Iris pigment epithelial cell (primary cell): ENCODE measurements around the gene GPHB5.
"Not testable (repeated sequence)": the region's sequence is repeated elsewhere in the genome, so short reads cannot be mapped to it uniquely, and the experiment has no call there.

Experiments used
- DNase-seq: peaks from one replicate; pipeline ENCODE4 v3.0.0-alpha.2; 2011; ENCODE audit warnings: low read depth

Gene GPHB5, protein sequence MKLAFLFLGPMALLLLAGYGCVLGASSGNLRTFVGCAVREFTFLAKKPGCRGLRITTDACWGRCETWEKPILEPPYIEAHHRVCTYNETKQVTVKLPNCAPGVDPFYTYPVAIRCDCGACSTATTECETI

DNA sequence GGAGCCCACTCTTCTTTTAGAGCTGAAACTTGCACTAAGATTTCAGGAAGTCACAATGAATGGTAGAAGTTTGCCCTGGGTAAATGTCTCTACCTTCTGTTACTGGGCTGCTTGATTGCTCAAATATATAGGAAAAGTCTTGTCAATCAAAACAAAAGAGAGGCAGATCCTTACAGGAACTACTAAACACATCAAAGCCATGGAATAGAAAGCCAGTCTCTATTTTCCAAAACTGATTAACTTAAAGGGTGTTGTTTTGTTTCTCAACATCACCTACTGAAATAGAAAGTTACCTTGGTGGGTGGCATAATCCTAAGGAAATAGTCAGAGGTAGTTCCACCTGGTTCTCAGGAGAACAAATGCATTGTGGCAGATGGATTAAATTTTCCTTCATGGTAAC, at the start of gene GPHB5:
TSS of gene GPHB5 (minus strand) at position 101 of the 400 bp plus-strand sequence. CDS start 1,086 bp downstream, outside the sequence.
- DNase-seq = no peak

DNA sequence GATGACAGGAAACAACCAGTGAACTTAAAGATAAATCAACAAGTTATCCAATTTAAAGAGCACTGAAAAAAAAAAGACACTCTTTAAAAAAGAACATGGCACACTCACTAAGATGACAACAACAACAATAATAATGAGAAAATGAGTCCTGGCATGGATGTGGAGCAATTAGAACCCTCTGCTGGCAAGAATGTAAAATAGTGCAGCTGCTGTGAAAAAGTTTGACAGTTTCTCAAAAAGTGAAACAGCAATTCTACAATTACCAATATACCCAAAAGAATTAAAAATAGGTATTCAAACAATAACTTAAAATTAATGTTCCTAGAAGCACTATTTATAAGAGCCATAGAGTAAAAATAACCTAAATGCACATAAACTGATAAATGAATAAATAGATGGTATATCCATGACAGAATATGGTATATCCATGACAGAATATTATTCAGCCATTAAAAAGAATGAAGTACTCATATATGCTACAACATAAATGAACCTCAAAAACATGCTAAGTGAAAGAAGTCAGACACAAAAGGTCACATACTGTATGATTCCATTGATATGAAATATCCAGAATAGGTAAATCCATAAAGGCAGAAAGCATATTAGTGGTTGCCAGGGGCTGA, 49.1 kb upstream of the GPHB5 start:
- no peak for DNase-seq

DNA sequence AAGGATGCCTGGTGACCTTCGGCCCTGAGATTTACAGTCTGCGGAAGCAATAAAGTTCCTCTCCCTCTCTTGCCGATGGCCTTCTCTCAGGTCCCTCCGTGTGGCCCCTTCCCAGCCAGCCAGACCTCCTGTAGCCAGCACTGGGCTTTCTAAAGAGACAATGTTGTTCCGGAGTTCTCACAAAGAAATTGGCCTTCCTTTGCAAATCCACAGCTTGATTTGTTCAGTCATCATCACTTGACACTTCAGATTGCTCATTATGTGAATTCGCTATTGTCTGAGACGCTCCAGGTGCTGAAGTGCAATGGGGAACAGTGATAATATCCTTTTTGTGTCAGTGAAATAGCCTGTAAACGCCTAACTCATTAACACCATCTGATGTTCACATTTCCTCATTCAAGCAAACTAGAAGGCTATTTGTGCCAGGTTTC, 43.7 kb upstream of the GPHB5 start:
- no peak for DNase-seq

DNA sequence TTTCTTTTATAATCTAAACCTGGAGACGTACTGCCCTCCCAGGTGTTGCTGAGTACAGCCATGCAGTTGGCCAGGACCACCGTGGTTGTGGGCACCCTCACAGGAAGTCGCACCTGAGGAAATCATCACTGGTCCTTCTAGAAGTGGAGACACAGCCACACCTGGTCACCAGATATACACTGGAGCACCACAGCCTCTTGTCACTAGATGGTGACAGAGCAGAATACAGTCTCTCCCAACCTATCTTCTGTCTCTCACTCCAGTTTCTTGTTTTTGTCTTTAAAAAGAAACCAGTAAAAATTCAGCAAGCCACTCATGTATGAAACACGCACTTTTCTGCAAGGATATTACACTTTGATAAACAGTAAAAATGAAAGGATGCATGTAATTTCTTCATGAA, 43.1 kb upstream of the GPHB5 start:
- no peak for DNase-seq

DNA sequence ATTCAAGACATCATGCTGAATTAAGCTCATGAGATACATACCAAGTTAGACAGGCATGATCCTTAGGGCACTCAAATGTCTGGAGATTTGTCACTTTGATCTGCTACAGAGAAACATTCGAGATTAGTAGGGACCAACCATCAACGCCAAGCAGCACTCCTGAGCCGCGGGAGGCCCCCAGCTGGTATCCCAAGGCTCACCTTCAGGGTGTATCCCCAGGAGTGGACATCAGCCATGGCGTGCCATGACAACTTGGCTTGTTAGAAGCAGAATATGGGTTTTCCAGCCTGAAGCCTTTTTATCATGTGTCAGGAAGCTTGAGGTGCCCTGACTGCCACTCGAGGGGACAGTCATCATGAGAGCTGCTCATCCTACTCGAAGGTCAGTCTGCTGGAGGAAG, 39.1 kb upstream of the GPHB5 start:
- no peak for DNase-seq

DNA sequence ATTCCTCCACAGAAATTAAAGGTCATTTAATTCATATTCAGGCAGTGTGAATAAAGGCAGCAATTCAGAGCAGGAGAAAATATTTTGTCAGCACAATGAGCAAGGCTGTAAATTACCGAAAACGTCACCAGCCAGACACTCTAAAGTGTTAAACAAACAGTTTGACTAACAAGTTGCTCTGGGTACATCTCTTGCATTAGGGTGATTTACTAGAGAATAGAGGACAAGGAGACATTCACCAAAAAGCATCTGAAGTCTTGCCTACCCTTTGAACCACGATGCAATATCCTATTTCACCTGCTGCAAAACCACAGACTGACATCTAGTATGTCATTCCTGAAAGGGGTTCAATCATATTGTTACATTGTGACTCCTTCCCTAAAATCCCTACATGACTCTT, 27.1 kb upstream of the GPHB5 start:
- DNase-seq = no peak

DNA sequence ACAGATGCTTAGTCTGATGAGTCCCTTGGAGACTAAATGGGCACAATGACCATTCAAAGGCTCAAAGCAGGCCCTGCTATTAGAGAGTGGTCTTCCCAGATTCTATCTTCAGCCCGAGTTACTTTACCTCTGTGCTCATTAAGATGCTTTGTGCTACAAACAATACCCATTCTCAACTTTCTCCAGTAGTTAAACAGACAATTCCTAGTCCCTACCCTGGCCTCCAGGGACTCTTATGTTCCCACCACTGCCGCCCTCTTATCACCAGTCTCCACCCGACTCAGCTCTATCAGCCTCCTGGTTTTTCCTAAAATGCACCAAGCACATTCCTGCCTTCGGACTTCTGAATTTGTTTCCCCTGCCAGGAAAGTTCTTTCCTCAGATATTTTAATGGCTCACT, 25.6 kb upstream of the GPHB5 start:
- DNase-seq = no peak

DNA sequence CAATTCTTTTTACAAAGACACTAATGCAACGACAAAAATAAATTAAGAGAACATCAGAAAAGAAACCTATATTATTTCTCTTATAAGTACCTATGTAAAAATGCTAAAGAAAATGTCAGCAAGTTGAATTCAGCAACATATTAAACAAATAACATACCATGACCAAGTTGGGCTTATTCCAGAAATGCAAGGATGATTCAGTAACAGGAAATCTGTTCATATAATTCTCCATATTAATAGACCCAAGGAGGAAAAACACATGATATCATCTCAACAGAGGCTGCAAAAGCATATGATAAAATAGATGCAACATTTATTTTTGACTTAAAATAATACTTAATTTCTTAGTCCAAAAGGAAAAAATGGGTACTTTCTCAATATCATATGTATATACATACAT, 25.1 kb upstream of the GPHB5 start:
- peak; percentile 53 for DNase-seq

DNA sequence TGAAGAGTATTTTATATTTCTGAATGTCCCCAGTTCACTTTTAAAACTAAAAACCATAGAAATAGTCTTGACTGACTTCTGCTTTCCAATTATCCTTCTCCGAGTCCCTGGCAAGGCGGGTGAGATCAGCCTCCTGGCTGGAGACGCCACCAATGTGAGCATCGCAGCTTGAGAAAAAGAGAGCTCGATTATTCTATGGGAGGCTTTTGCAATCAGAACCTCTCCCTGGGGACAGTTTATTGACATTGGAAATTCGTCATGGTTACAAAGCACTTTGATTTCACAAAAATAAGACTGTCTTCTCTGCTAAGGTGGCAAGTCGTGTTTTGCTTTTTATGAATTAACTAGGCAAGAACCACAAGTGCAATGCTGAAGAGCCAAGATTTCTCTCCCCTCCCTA, 23.6 kb upstream of the GPHB5 start:
- no peak for DNase-seq

DNA sequence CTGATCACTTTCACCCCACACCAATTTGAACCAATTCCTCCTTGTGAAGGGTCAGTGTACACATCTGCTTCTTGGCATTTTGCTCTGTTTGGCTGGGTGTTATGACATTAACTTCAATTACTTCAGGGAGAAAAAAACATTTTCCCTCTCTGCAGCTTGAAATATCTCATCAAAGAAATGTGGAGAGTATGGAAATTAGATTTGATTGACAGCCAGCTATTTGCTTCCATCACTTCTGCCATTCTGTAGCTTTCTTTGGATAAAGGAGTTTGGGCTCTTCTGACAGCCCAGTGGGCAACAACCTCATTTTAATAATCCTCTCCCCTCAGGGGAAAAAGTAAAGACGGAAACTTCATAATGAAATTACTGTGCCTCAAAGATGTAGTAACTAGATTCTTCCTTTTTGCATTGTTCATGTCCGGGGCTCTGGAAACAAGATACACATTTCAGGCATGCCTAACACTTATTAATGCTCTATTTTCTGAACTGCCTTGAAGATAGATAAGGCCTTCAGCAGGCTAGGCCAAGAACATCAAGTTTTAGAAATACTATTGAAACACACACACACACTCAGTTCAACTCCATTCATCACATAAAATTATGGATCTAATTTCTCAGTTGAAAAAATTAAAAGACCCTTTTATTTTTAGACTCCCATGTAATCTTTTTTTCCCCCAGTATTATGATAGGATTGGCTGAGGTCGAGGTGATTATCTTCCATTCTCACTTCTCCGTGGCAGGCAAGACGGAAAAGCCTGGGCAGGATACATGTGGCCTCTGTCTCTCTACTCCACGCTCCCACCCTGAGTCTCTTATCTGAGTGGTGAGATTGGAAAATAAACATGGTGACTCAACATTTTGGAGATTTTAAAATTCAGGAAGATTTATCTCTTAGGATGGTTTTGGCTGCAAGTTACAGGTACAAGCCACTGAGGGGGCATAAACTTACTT, 10.3 kb upstream of the GPHB5 start:
- DNase-seq = no peak

DNA sequence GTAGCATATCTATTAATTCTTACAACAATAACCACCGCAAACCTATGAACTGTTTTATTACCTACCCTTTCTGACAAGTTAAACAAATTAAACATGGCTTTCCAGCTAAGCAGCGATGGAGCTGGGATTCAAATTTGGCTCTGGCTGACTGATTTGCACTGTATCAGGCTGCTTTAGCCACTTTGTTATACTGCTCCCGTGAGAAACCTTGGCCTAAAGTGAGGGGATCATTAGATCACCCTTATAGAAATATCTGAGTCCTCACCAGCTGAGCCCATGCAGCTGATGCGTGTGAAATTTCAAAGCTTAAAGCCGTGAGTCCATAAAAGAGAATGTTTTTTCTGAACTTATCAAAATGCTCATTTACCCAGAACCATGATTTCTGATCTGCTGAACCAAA, 8.1 kb upstream of the GPHB5 start:
- no peak for DNase-seq

DNA sequence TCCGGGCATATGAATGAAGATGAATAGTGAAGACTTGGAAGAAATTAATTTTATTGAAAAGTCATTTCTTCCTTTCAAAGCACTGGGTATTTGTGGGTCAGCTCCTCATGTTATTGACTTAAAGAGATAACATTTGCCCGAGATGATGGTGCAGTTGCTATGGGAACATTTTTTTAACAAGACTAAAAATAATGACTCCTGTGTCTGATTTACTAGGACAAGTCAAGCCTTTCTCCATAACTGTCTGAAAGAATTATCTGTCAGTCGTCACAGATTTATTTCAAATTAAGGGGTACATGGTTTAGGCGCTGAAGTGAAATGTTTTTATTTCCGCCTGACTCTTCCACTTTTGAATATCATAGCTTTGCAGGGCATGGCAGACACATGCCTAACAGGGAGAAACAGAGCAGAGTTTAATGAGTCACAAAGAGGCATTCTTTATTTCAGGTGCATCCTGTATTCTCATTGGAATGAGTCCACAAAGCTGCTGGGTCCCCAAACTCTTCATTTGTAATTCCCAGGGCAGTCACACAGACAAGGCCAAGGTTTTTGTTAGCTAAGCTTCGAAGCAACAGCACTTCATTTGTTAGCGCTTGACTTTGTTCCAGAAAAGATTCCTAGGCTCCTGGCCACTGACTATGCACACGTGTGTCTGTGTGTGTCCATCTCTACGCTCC, 4.3 kb upstream of the GPHB5 start:
- DNase-seq = no peak

DNA sequence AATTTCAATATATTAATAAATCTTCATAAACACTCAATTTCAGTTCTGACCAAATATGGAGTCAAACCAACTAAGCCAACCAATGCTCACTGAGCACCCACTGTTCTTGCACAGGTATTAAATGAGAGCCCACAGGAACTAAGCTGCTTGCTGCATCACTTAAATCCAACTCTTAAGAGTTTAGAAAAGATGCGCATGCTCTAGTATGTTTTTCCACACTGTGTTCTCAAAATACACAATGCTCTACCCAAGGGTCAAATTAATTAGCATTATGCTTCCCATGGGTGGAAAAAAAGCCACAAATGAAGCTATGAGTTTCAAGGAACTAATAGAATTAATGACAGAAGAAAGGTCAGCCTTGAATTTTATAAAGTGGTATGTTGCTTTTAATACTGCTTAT, 3.7 kb upstream of the GPHB5 start:
- DNase-seq = no peak

DNA sequence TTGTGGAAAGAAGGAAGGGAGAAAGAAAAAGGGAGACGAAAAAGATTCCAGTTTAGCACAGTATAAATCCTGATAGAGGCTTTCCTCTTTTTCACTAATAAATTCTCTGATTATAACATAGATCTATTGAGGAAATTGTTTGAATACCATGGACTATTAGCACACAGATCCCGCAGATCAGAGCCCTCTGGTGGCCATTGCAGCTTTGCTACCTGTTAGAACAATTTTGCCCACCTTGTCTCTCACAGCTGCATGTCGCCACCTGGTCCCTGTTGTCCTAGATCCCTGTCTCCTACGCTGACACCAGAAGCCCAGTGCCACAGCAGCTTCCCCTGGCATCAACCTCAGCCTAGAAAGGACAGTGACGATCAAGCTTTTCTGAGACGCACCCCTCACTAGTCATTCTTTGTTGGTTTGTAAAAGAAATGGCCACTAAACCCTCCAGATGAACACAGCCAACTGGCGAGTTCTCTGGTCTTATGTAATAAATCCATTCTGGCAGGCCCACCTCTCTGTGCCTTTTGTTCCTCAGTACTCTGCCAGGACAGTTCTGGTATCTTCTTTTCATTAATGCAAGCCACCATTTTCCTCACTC, 9.9 kb downstream of the GPHB5 start:
- peak; percentile 34 for DNase-seq

DNA sequence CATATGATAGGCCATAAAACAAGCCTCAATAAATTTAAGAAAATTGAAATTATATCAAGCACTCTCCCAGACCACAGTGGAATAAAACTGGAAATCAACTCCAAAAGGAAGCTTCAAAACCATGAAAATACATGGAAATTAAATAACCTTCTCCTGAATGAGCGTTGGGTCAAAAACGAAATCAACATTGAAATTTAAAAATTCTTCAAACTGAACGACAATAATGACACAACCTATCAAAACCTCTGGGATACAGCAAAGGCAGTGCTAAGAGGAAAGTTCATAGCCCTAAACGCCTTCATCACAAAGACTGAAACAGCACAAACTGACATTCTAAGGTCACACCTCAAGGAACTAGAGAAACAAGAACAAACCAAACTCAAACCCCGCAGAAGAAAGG, 14.3 kb downstream of the GPHB5 start:
- not testable (repeated sequence) for DNase-seq

DNA sequence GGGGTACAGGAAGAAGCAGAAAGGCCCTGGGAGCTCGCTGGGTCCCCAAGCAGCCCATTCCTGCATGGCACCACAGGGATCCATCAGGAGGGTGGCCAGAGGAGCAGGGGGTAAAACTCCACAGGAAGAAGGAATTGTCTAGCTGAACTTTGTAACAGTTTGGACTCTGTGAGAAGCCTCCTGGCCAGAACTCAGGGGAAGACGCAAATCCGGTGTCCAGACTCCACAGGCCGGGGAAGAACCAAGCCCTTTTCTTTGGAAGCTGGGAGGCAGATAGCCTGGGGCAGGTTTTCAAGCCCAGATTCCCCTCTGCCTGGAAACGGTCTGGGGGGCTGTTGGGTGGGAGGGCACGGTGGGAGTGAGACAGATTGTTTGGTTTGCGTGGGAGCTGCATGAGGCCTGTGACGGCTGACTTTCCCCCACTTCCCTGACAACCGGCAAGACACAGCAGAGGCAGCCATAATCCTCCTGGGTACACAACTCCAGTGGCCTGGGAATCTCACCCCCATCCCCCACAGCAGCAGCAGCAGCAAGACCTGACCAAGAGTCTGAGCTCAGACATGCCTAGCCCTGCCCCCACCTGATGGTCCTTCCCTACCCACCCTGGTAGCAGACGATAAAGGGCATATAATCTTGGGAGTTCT, 16.7 kb downstream of the GPHB5 start:
- no peak for DNase-seq

DNA sequence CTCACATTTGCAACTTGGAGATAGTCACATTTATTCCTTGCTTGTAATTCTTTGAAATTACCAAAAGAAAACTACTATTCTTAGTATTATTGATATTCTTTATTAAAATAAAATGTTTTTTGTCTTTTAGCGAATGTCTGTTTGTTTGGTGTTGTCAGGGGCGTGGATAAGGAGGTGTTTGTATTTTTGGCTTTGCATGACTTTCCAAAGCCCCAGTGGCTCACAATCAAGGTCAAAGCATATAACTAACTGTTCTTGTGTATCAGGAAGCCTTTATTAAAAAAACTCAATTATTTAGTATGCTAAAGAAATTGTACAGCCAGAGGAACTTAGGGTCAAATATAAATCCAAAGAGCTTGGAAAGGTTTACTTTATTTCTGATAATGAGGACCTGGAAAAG, 17.9 kb downstream of the GPHB5 start:
- no peak for DNase-seq

DNA sequence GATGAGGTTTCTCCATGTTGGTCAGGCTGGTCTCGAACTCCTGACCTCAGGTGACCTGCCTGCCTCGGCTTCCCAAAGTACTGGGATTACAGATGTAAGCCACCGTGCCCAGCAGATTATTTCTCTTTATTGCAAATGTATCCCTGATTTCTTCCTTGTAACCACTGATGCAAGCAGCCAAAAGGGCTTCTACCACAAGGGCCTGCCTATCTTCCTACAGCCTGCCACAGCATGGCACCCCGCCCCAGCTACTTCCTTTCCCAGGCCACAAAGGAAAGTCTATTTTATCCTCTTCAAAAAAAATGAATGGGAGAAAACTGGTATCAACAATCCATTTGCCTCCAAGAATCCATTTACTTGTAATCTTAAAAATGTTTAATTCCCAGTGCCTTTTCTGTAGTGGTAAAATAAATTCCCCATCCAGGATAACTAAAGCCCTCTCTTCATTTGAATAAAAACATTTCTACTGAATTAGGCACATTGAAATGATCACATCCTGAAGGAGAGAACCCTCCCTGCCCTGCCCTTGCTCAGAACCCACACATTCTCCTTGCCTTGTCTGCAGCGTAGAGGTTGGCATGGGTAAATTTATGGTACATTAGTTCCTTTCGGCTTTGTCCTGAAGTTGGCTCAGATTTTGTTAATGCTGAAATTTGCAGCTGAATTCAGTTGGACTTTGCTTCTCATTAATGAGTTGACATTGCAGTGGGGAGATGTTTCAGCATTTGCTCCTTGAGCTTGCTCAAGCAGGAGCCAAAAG, 19.2 kb downstream of the GPHB5 start:
- no peak for DNase-seq

DNA sequence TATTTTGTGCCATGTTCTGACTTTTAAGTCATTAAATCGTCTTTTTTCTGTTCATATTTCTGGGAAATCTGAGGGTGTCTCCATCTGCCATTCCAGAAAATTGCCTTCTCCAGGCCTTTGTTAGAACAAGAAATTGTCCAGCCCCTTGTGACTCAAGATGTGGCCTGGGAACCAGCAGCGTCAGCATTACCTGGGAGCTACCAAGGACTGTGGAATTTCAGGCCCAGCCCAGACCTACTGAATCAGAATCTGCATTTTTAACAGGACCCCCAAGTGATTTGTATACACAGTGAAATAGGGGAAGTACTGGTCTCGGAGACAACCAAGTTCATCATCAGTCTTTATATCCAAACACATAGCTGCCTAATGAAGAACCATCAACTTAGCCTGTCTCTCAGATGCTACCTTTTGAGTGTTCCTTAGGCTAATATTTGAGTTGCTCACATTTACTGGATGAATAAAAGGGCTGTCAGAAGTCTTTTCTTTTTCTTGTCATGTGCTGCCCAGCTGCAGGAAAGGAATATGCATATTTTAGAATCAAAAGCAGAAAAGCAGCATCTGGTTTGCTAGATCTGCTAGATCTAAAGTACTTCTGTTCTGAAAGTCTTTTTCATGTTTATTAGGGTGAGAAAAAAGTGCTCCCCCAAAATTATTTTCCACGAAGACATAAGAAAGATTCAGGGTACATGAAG, 21.2 kb downstream of the GPHB5 start:
- no peak for DNase-seq

DNA sequence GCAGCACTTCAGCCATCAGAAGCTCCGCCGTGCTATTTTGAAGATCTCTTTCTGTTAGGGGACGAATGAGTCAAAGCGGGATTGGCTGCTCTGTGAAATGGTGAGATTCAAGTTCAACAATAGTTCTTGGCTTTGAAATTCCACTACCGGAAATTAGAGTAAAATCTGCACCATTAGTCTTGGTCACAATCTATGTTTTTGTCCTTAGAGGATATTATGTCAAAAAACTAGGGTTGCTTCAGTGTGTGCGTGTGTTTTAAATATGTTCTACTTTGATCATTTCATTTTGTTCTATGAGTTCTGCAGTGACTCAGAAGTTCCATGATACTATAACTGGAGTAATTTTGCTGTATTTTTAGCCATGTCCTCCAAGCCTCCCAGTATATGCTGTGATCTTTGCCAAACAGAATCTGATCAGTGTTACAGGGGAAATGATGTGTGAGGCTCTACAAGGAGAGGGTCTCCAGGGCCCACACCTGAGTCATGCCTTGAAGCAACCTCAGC, 22.6 kb downstream of the GPHB5 start:
- DNase-seq = peak; percentile 3
